ENCODE measurements around the gene CIP2A.

CIP2A gene

GRCh38 chr3:108509263-108509662 is 80.0 kb downstream of the CIP2A start:
- Histone ChIP-seq H3K9ac (ENCODE audit: low read depth, low read length) (no peak overlapping the region), H3K27me3 (ENCODE audit: insufficient read depth, low read length) (no peaks in the 10 kb centered on the region), H3K36me3 (ENCODE audit: insufficient read depth, low read depth, low read length) (no peaks in the 10 kb centered on the region), H3K27ac (ENCODE audit: low read length) (no peak overlapping the region), H3K4me3 (ENCODE audit: low read length) (no peak overlapping the region), H3K9me3 (ENCODE audit: insufficient read depth, low read depth, low read length) (no peaks in the 10 kb centered on the region; the same call in 1 of the 2 replicates), H3K4me1 (ENCODE audit: insufficient read depth, low read length) (no peaks in the 10 kb centered on the region)

GRCh38 chr3:108507902-108508301 is 81.3 kb downstream of the CIP2A start:
- Histone ChIP-seq H3K4me3 (ENCODE audit: low read length) (no peak overlapping the region), H3K4me1 (ENCODE audit: insufficient read depth, low read length) (no peaks in the 10 kb centered on the region), H3K27ac (ENCODE audit: low read length) (no peak overlapping the region), H3K36me3 (ENCODE audit: insufficient read depth, low read depth, low read length) (no peaks in the 10 kb centered on the region), H3K9ac (ENCODE audit: low read depth, low read length) (no peak overlapping the region), H3K9me3 (ENCODE audit: insufficient read depth, low read depth, low read length) (no peaks in the 10 kb centered on the region; the same call in 1 of the 2 replicates), H3K27me3 (ENCODE audit: insufficient read depth, low read length) (no peaks in the 10 kb centered on the region)

- H3K4me3 ChIP-seq (ENCODE audit: low read length) = no peak overlapping the region
- no peak overlapping the region for H3K9ac ChIP-seq (ENCODE audit: low read depth, low read length)
- no peaks in the 10 kb centered on the region for H3K27me3 ChIP-seq (ENCODE audit: insufficient read depth, low read length)
- H3K4me1 ChIP-seq (ENCODE audit: insufficient read depth, low read length) = no peaks in the 10 kb centered on the region
- H3K27ac ChIP-seq (ENCODE audit: low read length) = no peak overlapping the region
- H3K9me3 ChIP-seq (ENCODE audit: insufficient read depth, low read depth, low read length) = no peaks in the 10 kb centered on the region; the same call in 1 of the 2 replicates
- no peaks in the 10 kb centered on the region for H3K36me3 ChIP-seq (ENCODE audit: insufficient read depth, low read depth, low read length)
Observed at GRCh38 chr3:108505811-108506210, 83.4 kb downstream of the CIP2A start.

GRCh38 chr3:108503722-108504121 is 85.5 kb downstream of the CIP2A start:
- H3K27ac ChIP-seq (ENCODE audit: low read length) = no peak overlapping the region
- H3K9me3 ChIP-seq (ENCODE audit: insufficient read depth, low read depth, low read length) = no peaks in the 10 kb centered on the region; the same call in 1 of the 2 replicates
- H3K9ac ChIP-seq (ENCODE audit: low read depth, low read length) = no peak overlapping the region
- no peak overlapping the region for H3K4me3 ChIP-seq (ENCODE audit: low read length)
- no peaks in the 10 kb centered on the region for H3K36me3 ChIP-seq (ENCODE audit: insufficient read depth, low read depth, low read length)
- no peaks in the 10 kb centered on the region for H3K4me1 ChIP-seq (ENCODE audit: insufficient read depth, low read length)
- H3K27me3 ChIP-seq (ENCODE audit: insufficient read depth, low read length) = no peaks in the 10 kb centered on the region

GRCh38 chr3:108501535-108501934 is 87.7 kb downstream of the CIP2A start:
- Histone ChIP-seq H3K36me3 (ENCODE audit: insufficient read depth, low read depth, low read length) (no peaks in the 10 kb centered on the region), H3K9me3 (ENCODE audit: insufficient read depth, low read depth, low read length) (no peaks in the 10 kb centered on the region; the same call in 1 of the 2 replicates), H3K4me3 (ENCODE audit: low read length) (no peak overlapping the region), H3K9ac (ENCODE audit: low read depth, low read length) (no peak overlapping the region), H3K27ac (ENCODE audit: low read length) (no peak overlapping the region), H3K4me1 (ENCODE audit: insufficient read depth, low read length) (no peaks in the 10 kb centered on the region), H3K27me3 (ENCODE audit: insufficient read depth, low read length) (no peaks in the 10 kb centered on the region)

- H3K4me1 ChIP-seq (ENCODE audit: insufficient read depth, low read length) = no peaks in the 10 kb centered on the region
- H3K27me3 ChIP-seq (ENCODE audit: insufficient read depth, low read length) = no peaks in the 10 kb centered on the region
- H3K9me3 ChIP-seq (ENCODE audit: insufficient read depth, low read depth, low read length) = no peaks in the 10 kb centered on the region; the same call in 1 of the 2 replicates
- no peak overlapping the region for H3K9ac ChIP-seq (ENCODE audit: low read depth, low read length)
- no peak overlapping the region for H3K27ac ChIP-seq (ENCODE audit: low read length)
- H3K4me3 ChIP-seq (ENCODE audit: low read length) = no peak overlapping the region
- H3K36me3 ChIP-seq (ENCODE audit: insufficient read depth, low read depth, low read length) = no peaks in the 10 kb centered on the region
Observed at GRCh38 chr3:108500728-108501127, 88.5 kb downstream of the CIP2A start.

Data from iPS-20b (cell line).